Measurements from ENCODE around the gene MGAT3. TPM values are rescaled to one million over a fixed set of nuclear protein-coding genes. Genes with fewer than 3 reads are reported as not detected.

MGAT3 gene
- polyA plus RNA-seq, 3 donors = 0.03 TPM; not detected in 2

GRCh38 chr22:39477542-39477941 lies 20.7 kb downstream of the MGAT3 start:
- H3K4me1 Mint-ChIP-seq = peaks cover 4% of the 10 kb centered on the region
- no peak overlapping the region for H3K27ac Mint-ChIP-seq

GRCh38 chr22:39478441-39478850 lies 21.6 kb downstream of the MGAT3 start:
- H3K79me2 ChIP-seq (ENCODE audit: insufficient read depth, low read length) = no peaks in the 10 kb centered on the region
- H3K27me3 ChIP-seq (ENCODE audit: control insufficient read depth in 2 of 2, insufficient read depth in 2 of 2, low read length in 2 of 2) = no peaks in the 10 kb centered on the region
- Mint-ChIP-seq H3K36me3 (no peaks in the 10 kb centered on the region), H3K27me3 (ENCODE audit: low read depth in 3 of 3) (peaks cover 0 to 2% (median 1%) of the 10 kb centered on the region in 3 donors), H3K9me3 (no peaks in the 10 kb centered on the region), H3K4me1 (no peaks in the 10 kb centered on the region), H3K4me3 (no peak overlapping the region), H3K27ac (peak overlapping the region in 1 of 7 donors; percentile 70)
- no peaks in the 10 kb centered on the region for H3K4me1 ChIP-seq (ENCODE audit: control insufficient read depth in 1 of 2, insufficient read depth in 2 of 2, low read length in 2 of 2)
- no peaks in the 10 kb centered on the region for H3K36me3 ChIP-seq (replicated peaks in 1 of 2; ENCODE audit: control insufficient read depth in 1 of 2, insufficient read depth in 2 of 2, low read length in 2 of 2)
- no peak overlapping the region for H3K4me3 ChIP-seq (replicated peaks in 1 of 3; ENCODE audit: low read depth in 2 of 3, low read length in 3 of 3)
- H3K4me2 ChIP-seq (replicated peaks; ENCODE audit: extremely low read depth, low read length, poor library complexity, severe bottlenecking) = no peak overlapping the region
- no peak overlapping the region for H3K27ac ChIP-seq (ENCODE audit: low read depth in 1 of 2, low read length in 2 of 2)
- no peak overlapping the region for H2AFZ ChIP-seq (ENCODE audit: insufficient read depth, low read depth, low read length, poor library complexity, severe bottlenecking)
- H3K9ac ChIP-seq (ENCODE audit: insufficient read depth, low read length, poor library complexity, severe bottlenecking) = no peak overlapping the region
- TF ChIP-seq, protein P1, sequence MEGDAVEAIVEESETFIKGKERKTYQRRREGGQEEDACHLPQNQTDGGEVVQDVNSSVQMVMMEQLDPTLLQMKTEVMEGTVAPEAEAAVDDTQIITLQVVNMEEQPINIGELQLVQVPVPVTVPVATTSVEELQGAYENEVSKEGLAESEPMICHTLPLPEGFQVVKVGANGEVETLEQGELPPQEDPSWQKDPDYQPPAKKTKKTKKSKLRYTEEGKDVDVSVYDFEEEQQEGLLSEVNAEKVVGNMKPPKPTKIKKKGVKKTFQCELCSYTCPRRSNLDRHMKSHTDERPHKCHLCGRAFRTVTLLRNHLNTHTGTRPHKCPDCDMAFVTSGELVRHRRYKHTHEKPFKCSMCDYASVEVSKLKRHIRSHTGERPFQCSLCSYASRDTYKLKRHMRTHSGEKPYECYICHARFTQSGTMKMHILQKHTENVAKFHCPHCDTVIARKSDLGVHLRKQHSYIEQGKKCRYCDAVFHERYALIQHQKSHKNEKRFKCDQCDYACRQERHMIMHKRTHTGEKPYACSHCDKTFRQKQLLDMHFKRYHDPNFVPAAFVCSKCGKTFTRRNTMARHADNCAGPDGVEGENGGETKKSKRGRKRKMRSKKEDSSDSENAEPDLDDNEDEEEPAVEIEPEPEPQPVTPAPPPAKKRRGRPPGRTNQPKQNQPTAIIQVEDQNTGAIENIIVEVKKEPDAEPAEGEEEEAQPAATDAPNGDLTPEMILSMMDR (IDR thresholded peaks at IDR 0.05) = no peak
- DNase-seq = no peak
- no peaks in the 10 kb centered on the region for H3K9me3 ChIP-seq (replicated peaks in 1 of 2; ENCODE audit: control insufficient read depth in 1 of 2, insufficient read depth in 1 of 2, low read length in 2 of 2)
- intact Hi-C loops (cut with micrococcal nuclease) = no loop called here
- no peaks in the 10 kb centered on the region for H4K20me1 ChIP-seq (ENCODE audit: insufficient read depth, low read length)
- WGBS (ENCODE audit: insufficient coverage) = 91% methylated on average over 8 of the region's 9 CpGs

More at GRCh38 chr22:39477542-39477941, 20.7 kb downstream of the MGAT3 start:
- Histone ChIP-seq H4K20me1 (ENCODE audit: insufficient read depth, low read length) (no peaks in the 10 kb centered on the region), H3K4me3 (replicated peaks in 1 of 3; ENCODE audit: low read depth in 2 of 3, low read length in 3 of 3) (no peak overlapping the region), H3K27me3 (ENCODE audit: control insufficient read depth in 2 of 2, insufficient read depth in 2 of 2, low read length in 2 of 2) (no peaks in the 10 kb centered on the region), H3K79me2 (ENCODE audit: insufficient read depth, low read length) (no peaks in the 10 kb centered on the region), H3K36me3 (replicated peaks in 1 of 2; ENCODE audit: control insufficient read depth in 1 of 2, insufficient read depth in 2 of 2, low read length in 2 of 2) (no peaks in the 10 kb centered on the region), H3K27ac (ENCODE audit: low read depth in 1 of 2, low read length in 2 of 2) (no peak overlapping the region), H2AFZ (ENCODE audit: insufficient read depth, low read depth, low read length, poor library complexity, severe bottlenecking) (no peak overlapping the region), H3K4me1 (ENCODE audit: control insufficient read depth in 1 of 2, insufficient read depth in 2 of 2, low read length in 2 of 2) (peaks cover 4 to 6% of the 10 kb centered on the region in 2 donors), H3K4me2 (replicated peaks; ENCODE audit: extremely low read depth, low read length, poor library complexity, severe bottlenecking) (no peak overlapping the region), H3K9me3 (replicated peaks in 1 of 2; ENCODE audit: control insufficient read depth in 1 of 2, insufficient read depth in 1 of 2, low read length in 2 of 2) (no peaks in the 10 kb centered on the region), H3K9ac (ENCODE audit: insufficient read depth, low read length, poor library complexity, severe bottlenecking) (no peak overlapping the region)
- Mint-ChIP-seq H3K36me3 (no peaks in the 10 kb centered on the region), H3K27me3 (ENCODE audit: low read depth in 3 of 3) (peaks cover 0 to 2% (median 0%) of the 10 kb centered on the region in 3 donors), H3K9me3 (no peaks in the 10 kb centered on the region), H3K4me3 (no peak overlapping the region)
- 93% methylated on average over 8 of the region's 9 CpGs for WGBS (ENCODE audit: insufficient coverage)
- TF ChIP-seq, protein P1 (IDR thresholded peaks at IDR 0.05) = no peak
- intact Hi-C loops (cut with micrococcal nuclease) = no loop called here
- no peak for DNase-seq
